IMR-90 (cell line): ENCODE results near the gene PIN4. TPM values are rescaled to one million over a fixed set of nuclear protein-coding genes. Genes with fewer than 3 reads are reported as not detected.

ENCODE experiments used
- ATAC-seq: fragments of 200-7000 bp; cut with Tn5 transposase; 2 replicates; pipeline ENCODE4 v1.9.1; 2020; ENCODE audit warnings: low read depth, mild to moderate bottlenecking, moderate library complexity
- Bru-seq: library from RNA; stranded (reverse); fragments of 400-500 nt; gene quantifications from one replicate; lab custom pipeline; 2021; lab: Mats Ljungman, UMichigan
- BruChase-seq, 2 experiments: library from RNA; stranded (reverse); fragments of 400-500 nt; gene quantifications; one replicate each; lab custom pipeline; 2021; lab: Mats Ljungman, UMichigan
- BruUV-seq: library from RNA; stranded (reverse); fragments of 400-500 nt; replicated peaks from 2 replicates; lab custom pipeline; 2021; lab: Mats Ljungman, UMichigan
- CTCF ChIA-PET: fragments of 300-600 bp; formaldehyde crosslinking; extraction: SDS; loops from one replicate; lab custom pipeline; 2021; ENCODE audit warnings: antibody characterized with exemption; lab: Yijun Ruan, JAX
- POLR2A ChIA-PET: fragments of 300-600 bp; sonication (Branson Sonifier 250); formaldehyde crosslinking; loops from one replicate; lab custom pipeline; 2022; ENCODE audit warnings: antibody characterized with exemption; ENCODE audit not compliant: unreplicated experiment; lab: Charles Lee
- DNase-seq: peaks from one replicate; pipeline ENCODE4 v3.0.0; 2013
- H2AFZ ChIP-seq: replicated peaks from 2 replicates; pipeline ENCODE3; 2013; ENCODE audit warnings: low read length, mild to moderate bottlenecking; ENCODE audit not compliant: poor library complexity
- H2AK5ac ChIP-seq: 2 replicates; pipeline ENCODE4 v1.6.1; 2013; ENCODE audit warnings: low read depth, low read length, inconsistent platforms
- H2AK9ac ChIP-seq: replicated peaks from 2 replicates; pipeline ENCODE3; 2013; ENCODE audit warnings: mild to moderate bottlenecking, low read depth, low read length, moderate library complexity; ENCODE audit not compliant: poor library complexity
- H2BK120ac ChIP-seq: 2 replicates; pipeline ENCODE4 v1.6.1; 2013; ENCODE audit warnings: low read depth, low read length, inconsistent platforms
- H2BK15ac ChIP-seq: 3 replicates; pipeline ENCODE4 v1.6.1; 2013; ENCODE audit warnings: low read depth, low read length, inconsistent platforms
- H2BK20ac ChIP-seq: 2 replicates; pipeline ENCODE4 v1.6.1; 2013; ENCODE audit warnings: low read depth, mild to moderate bottlenecking, inconsistent platforms, low read length, moderate library complexity
- H2BK5ac ChIP-seq: 2 replicates; pipeline ENCODE4 v1.6.1; 2013; ENCODE audit warnings: mild to moderate bottlenecking, low read depth, low read length, inconsistent platforms; ENCODE audit not compliant: poor library complexity, severe bottlenecking
- H3K14ac ChIP-seq: replicated peaks from 2 replicates; pipeline ENCODE4 v1.6.1; 2013; ENCODE audit warnings: low read depth, low read length, inconsistent platforms
- H3K18ac ChIP-seq: 2 replicates; pipeline ENCODE4 v1.6.1; 2013; ENCODE audit warnings: low read depth, low read length, control low read depth
- H3K23ac ChIP-seq: 2 replicates; pipeline ENCODE4 v1.6.1; 2013; ENCODE audit warnings: low read depth, low read length, inconsistent platforms
- H3K27ac ChIP-seq: 2 replicates; pipeline ENCODE4 v1.5.1; 2013; ENCODE audit warnings: mild to moderate bottlenecking, control low read depth, low read length; ENCODE audit not compliant: insufficient read depth
- H3K27me3 ChIP-seq: 2 replicates; pipeline ENCODE4 v1.6.1; 2013; ENCODE audit warnings: low read length; ENCODE audit not compliant: control insufficient read depth, insufficient read depth
- H3K36me3 ChIP-seq: 2 replicates; pipeline ENCODE4 v1.6.1; 2013; ENCODE audit warnings: low read length, mixed read lengths; ENCODE audit not compliant: control insufficient read depth, insufficient read depth
- H3K4ac ChIP-seq: 2 replicates; pipeline ENCODE4 v1.6.1; 2013; ENCODE audit warnings: low read depth, low read length, inconsistent platforms
- H3K4me1 ChIP-seq: 2 replicates; pipeline ENCODE4 v1.6.1; 2013; ENCODE audit warnings: low read length, mixed read lengths; ENCODE audit not compliant: control insufficient read depth, insufficient read depth
- H3K4me2 ChIP-seq: 2 replicates; pipeline ENCODE4 v1.6.1; 2013; ENCODE audit warnings: low read depth, mild to moderate bottlenecking, control low read depth, low read length, moderate library complexity
- H3K4me3 ChIP-seq: 2 replicates; pipeline ENCODE4 v1.5.1; 2013; ENCODE audit warnings: low read depth, mild to moderate bottlenecking, control low read depth, low read length, moderate library complexity; ENCODE audit not compliant: insufficient read depth
- H3K56ac ChIP-seq: 2 replicates; pipeline ENCODE4 v1.6.1; 2013; ENCODE audit warnings: low read length, inconsistent platforms; ENCODE audit not compliant: insufficient read depth; ENCODE audit errors: extremely low read depth
- H3K79me1 ChIP-seq, 2 experiments: 2 replicates each; pipeline ENCODE4 v1.6.1; 2013; ENCODE audit warnings: low read length in 2 of 2, inconsistent platforms in 1 of 2, low read depth in 1 of 2
- H3K9ac ChIP-seq: 2 replicates; pipeline ENCODE4 v1.6.1; 2013; ENCODE audit warnings: low read depth, low read length, control low read depth
- H3K9me1 ChIP-seq: 2 replicates; pipeline ENCODE4 v1.6.1; 2013; ENCODE audit warnings: low read length, inconsistent platforms; ENCODE audit not compliant: insufficient read depth
- H3K9me3 ChIP-seq: 2 replicates; pipeline ENCODE4 v1.6.1; 2013; ENCODE audit warnings: low read length; ENCODE audit not compliant: control insufficient read depth, insufficient read depth
- H4K20me1 ChIP-seq: 2 replicates; pipeline ENCODE4 v1.6.1; 2013; ENCODE audit warnings: low read length, inconsistent platforms; ENCODE audit not compliant: insufficient read depth
- H4K5ac ChIP-seq: 2 replicates; pipeline ENCODE4 v1.6.1; 2013; ENCODE audit warnings: mild to moderate bottlenecking, low read depth, low read length, control low read depth
- H4K8ac ChIP-seq, 2 experiments: 2 replicates each; pipeline ENCODE4 v1.6.1; 2013; ENCODE audit warnings: low read depth in 2 of 2, low read length in 2 of 2, control low read depth in 1 of 2, inconsistent platforms in 1 of 2
- H4K91ac ChIP-seq: 2 replicates; pipeline ENCODE4 v1.6.1; 2013; ENCODE audit warnings: low read depth, low read length, inconsistent platforms; ENCODE audit not compliant: insufficient read depth
- CEBPB ChIP-seq: IDR thresholded peaks from 2 replicates; pipeline ENCODE4 v1.6.1; 2012; ENCODE audit warnings: low read depth, low read length, improper control_type of control experiment
- CHD1 ChIP-seq: IDR thresholded peaks from 2 replicates; pipeline ENCODE4 v1.6.1; 2012; ENCODE audit warnings: low read depth, low read length, improper control_type of control experiment
- ELK1 ChIP-seq: fragments of 150-350 bp; IDR thresholded peaks from 2 replicates; pipeline ENCODE4 v1.6.1; 2016; ENCODE audit warnings: low read depth, mild to moderate bottlenecking, low read length, moderate library complexity, borderline replicate concordance
- MAFK ChIP-seq: IDR thresholded peaks from 2 replicates; pipeline ENCODE4 v1.6.1; 2012; ENCODE audit warnings: low read depth, low read length, improper control_type of control experiment
- MAZ ChIP-seq: IDR thresholded peaks from 2 replicates; pipeline ENCODE4 v1.6.1; 2012; ENCODE audit warnings: low read depth, mild to moderate bottlenecking, low read length, improper control_type of control experiment, moderate library complexity, borderline replicate concordance
- NFE2L2 ChIP-seq: fragments of 150-350 bp; IDR thresholded peaks from 2 replicates; pipeline ENCODE4 v1.6.1; 2016; ENCODE audit warnings: low read depth, mild to moderate bottlenecking, low read length
- POLR2A ChIP-seq: IDR thresholded peaks from 2 replicates; pipeline ENCODE4 v1.6.1; 2012; ENCODE audit warnings: mild to moderate bottlenecking, low read depth, low read length
- RCOR1 ChIP-seq: IDR thresholded peaks from 2 replicates; pipeline ENCODE4 v1.6.1; 2012; ENCODE audit warnings: mild to moderate bottlenecking, low read length, improper control_type of control experiment; ENCODE audit not compliant: insufficient replicate concordance
- RFX5 ChIP-seq: IDR thresholded peaks from 2 replicates; pipeline ENCODE4 v1.8.0; 2012; ENCODE audit warnings: low read depth, mild to moderate bottlenecking, low read length, moderate library complexity
- WGBS, 2 experiments: methylation state at CpG; one replicate each; pipeline versions ENCODE4 v1.1.5 to v1.1.7; 2013; ENCODE audit warnings: missing lambda C conversion rate in 2 of 2; ENCODE audit not compliant: insufficient read length in 1 of 2; ENCODE audit errors: extremely low coverage in 2 of 2; 5-methylcytosine and 5-hydroxymethylcytosine counted together
- dilution Hi-C: fragments of 300-500 bp; cut with HindIII; formaldehyde crosslinking; loops from one replicate; pipeline ENCODE4 v1.14.3; 2018; ENCODE audit warnings: low sequenced_read_pairs; ENCODE audit not compliant: unreplicated experiment
- in situ Hi-C: fragments of 300-500 bp; cut with MboI; formaldehyde crosslinking; loops from 3 replicates; pipeline ENCODE4 v1.14.3; 2019; ENCODE audit warnings: low sequenced_read_pairs, inconsistent platforms, mixed read lengths
- intact Hi-C: fragments of 100-400 bp; cut with micrococcal nuclease; formaldehyde crosslinking; loops from 2 replicates; pipeline ENCODE4 v1.10.0; 2022
- long read RNA-seq: library from polyadenylated mRNA; unstranded; transcript quantifications from one replicate; pipeline ENCODE4 v2.0.0, GENCODE V29; 2021; ENCODE audit not compliant: unreplicated experiment
- polyA plus RNA-seq, 3 experiments: library from polyadenylated mRNA; depleted of rRNA; stranded (reverse); fragments of >200 nt; gene quantifications; 2 replicates each; pipeline ENCODE4 v1.2.3, GENCODE V29; 2012; ENCODE audit warnings: low replicate concordance in 1 of 3
- total RNA-seq: library from RNA; depleted of rRNA; stranded (reverse); fragments of >200 nt; gene quantifications from 2 replicates; pipeline ENCODE4 v1.2.3, GENCODE V29; 2012; rRNA removed

The PIN4 gene
- total RNA-seq (2.2 and 6.1 TPM in 2 replicates), polyA plus RNA-seq (2012; rRNA removed) (18.2 and 20.9 TPM in 2 replicates), Bru-seq, nascent RNA (percentile 63 among the genes with signal in this experiment), BruChase-seq, experiment 1, labeled RNA remaining after a 6-hour chase (percentile 74 among the genes with signal in this experiment), BruChase-seq, experiment 2, labeled RNA remaining after a 2-hour chase (percentile 72 among the genes with signal in this experiment)
- polyA plus RNA-seq (2012; cell fraction: cytosol; rRNA removed) = 1.7 and 2.7 TPM in 2 replicates
- polyA plus RNA-seq (2012; cell fraction: nucleus; rRNA removed; ENCODE audit: low replicate concordance) = 0.45 and 4.8 TPM in 2 replicates
- long read RNA-seq, transcript PIN4-203 (4 exons, 1,321 nt) = major isoform, 16 of 22 reads
- long read RNA-seq, partial matches to known transcripts = 5 of 22 reads
- long read RNA-seq, other reads (novel, unspliced or antisense) = 1 of 22 reads

DNA sequence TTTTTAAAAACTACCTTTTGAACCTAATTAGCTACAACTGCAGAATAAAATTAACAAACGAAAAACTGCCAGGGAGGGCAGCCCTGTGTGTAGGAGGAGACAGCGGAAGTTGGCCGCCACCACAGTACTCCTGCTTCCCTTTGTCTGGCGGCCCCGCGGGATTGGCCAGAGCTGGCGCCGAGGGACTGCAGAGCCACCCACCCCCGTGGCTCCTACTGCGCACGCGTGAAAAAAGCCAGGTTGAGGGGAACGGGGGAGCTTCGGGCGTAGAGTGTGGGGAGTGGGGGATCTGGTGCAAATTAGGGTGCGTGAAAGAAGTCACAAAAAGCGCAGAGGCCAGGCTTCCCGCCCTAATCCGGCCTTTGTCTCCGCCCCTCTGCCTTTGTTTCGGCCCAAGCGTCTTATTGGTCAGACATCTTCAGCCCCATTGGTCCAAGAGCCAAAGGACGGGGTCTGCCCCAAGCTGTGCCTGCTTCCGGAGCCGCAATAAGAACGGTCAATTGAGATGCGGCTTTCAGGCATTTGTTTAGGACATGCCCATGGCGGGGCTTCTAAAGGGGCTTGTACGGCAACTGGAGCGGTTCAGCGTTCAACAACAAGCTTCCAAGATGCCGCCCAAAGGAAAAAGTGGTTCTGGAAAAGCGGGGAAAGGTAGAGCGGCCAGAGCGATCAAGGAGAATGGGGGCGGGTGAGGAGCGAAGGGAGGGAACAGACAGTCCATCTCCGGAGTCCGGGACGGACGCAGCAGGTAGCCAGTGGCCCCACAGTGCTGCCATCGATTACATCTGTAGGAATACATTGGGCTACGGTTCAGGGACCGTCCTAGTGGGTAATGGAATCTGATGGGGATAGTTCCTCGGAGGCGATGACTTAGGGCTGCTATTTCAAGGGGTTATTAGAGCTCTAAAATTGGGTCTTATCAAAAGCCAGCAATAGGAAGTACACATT is at the start of gene PIN4:
Gene PIN4, plus strand, starts transcription at position 580 of the 948 bp plus-strand sequence. Its CDS starts 29 bp downstream, at position 609.
- Histone ChIP-seq H3K23ac (peak within 1 kb of the TSS; percentile 77; the same call in 1 of the 2 replicates), H2AK5ac (peak within 1 kb of the TSS; percentile 80), H3K79me1 (peaks cover 8 to 21% of the 10 kb centered on the region in 2 experiments), H3K56ac (peak within 1 kb of the TSS; percentile 81), H3K4me1 (peaks cover 2% of the 10 kb centered on the region), H4K5ac (peak within 1 kb of the TSS; percentile 77), H3K4me3 (peak within 1 kb of the TSS; percentile 87), H4K91ac (peak within 1 kb of the TSS; percentile 65; the same call in 1 of the 2 replicates), H3K4ac (peak within 1 kb of the TSS; percentile 74), H3K18ac (peak within 1 kb of the TSS; percentile 6; the same call in 1 of the 2 replicates), H2BK15ac (no peak within 1 kb of the TSS), H3K9me3 (no peaks in the 10 kb centered on the region), H2BK120ac (0 out of 2 replicates have a peak within 1 kb of the TSS, but pooled peaks have one; percentile 11), H3K9ac (peak within 1 kb of the TSS; percentile 86), H3K27me3 (peaks cover 7% of the 10 kb centered on the region; the same call in 1 of the 2 replicates), H2AK9ac (peak within 1 kb of the TSS; percentile 43), H3K14ac (peak within 1 kb of the TSS; percentile 72), H2BK20ac (no peak within 1 kb of the TSS), H3K27ac (peak within 1 kb of the TSS; percentile 72), H4K20me1 (no peaks in the 10 kb centered on the region), H3K36me3 (no peaks in the 10 kb centered on the region), H4K8ac (peak within 1 kb of the TSS; percentile 92 to 93), H3K4me2 (peak within 1 kb of the TSS; percentile 84), H3K9me1 (peaks cover 5% of the 10 kb centered on the region; the same call in 1 of the 2 replicates), H2BK5ac (peak within 1 kb of the TSS; percentile 70), H2AFZ (peak within 1 kb of the TSS; percentile 95)
- ChIA-PET POLR2A (no interaction called here), CTCF (interaction anchor here (0.8 kb wide), 1 partner anchor 60 kb away, joined by 3 read pairs; no protein-coding TSS in a partner anchor)
- no peak for TF ChIP-seq MAFK
- TF ChIP-seq RCOR1 = peak; percentile 18
- no peak for TF ChIP-seq CEBPB
- TF ChIP-seq ELK1 = no peak
- TF ChIP-seq MAZ = no peak
- no peak for TF ChIP-seq CHD1
- TF ChIP-seq NFE2L2 = no peak
- no peak for TF ChIP-seq RFX5
- TF ChIP-seq POLR2A = peak; percentile 57; the same call in 1 of the 2 replicates
- intact Hi-C loops (loop anchor here (2.0 kb wide), 1 partner anchor 163 kb away; no protein-coding TSS in a partner anchor), dilution Hi-C loops (no loop called here), in situ Hi-C loops (no loop called here)
- ATAC-seq (peak; percentile 98), DNase-seq (peak; percentile 97)
- BruUV-seq = no TSS peak
- WGBS, 2 experiments = 15% methylated on average over 20 of the region's 46 CpGs; no CpG with 5 or more reads in 1 of the 2 experiments
